ENCODE results near the gene TMC7. TPM values are rescaled to one million over a fixed set of nuclear protein-coding genes. Genes with fewer than 3 reads are reported as not detected.

TMC7 gene
- total and polyA plus RNA-seq, 2 of the 8 experiments (the other 6 are each of a cell fraction or from before 2014, with no cell fraction given) = 2.3 to 2.6 TPM

- TF ChIP-seq, protein P1, sequence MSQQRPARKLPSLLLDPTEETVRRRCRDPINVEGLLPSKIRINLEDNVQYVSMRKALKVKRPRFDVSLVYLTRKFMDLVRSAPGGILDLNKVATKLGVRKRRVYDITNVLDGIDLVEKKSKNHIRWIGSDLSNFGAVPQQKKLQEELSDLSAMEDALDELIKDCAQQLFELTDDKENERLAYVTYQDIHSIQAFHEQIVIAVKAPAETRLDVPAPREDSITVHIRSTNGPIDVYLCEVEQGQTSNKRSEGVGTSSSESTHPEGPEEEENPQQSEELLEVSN (IDR thresholded peaks at IDR 0.05) = no peak
- TF ChIP-seq SUZ12 (IDR thresholded peaks at IDR 0.05; ENCODE audit: low read length) (no peak), EP300 (IDR thresholded peaks at IDR 0.05; ENCODE audit: borderline replicate concordance in 1 of 2, low read depth in 2 of 2, low read length in 2 of 2) (no peak), CTBP2 (IDR thresholded peaks at IDR 0.05; ENCODE audit: borderline replicate concordance, insufficient read depth, insufficient read length, low read length) (no peak), CBX5 (IDR thresholded peaks at IDR 0.05; ENCODE audit: low read depth, low read length) (no peak), NRF1 (IDR thresholded peaks at IDR 0.05; ENCODE audit: low read depth, low read length) (no peak)
Observed at GRCh38 chr16:19073863-19074262, 90.1 kb downstream of the TMC7 start (continued).

Measured in H1 (cell line).